K562 (cell line): ENCODE results near the gene APC. TPM values are rescaled to one million over a fixed set of nuclear protein-coding genes. Genes with fewer than 3 reads are reported as not detected.

Experiments
- ATAC-seq: fragments of 200-7000 bp; cut with Tn5 transposase; 3 replicates; pipeline ENCODE4 v1.9.1; 2020; ENCODE audit warnings: moderate library complexity
- BruUV-seq: library from RNA; stranded (reverse); fragments of 400-500 nt; replicated peaks from 2 replicates; lab custom pipeline; 2021; lab: Mats Ljungman, UMichigan
- CTCF ChIA-PET: fragments of 300-600 bp; formaldehyde crosslinking; extraction: SDS; loops from one replicate; lab custom pipeline; 2021; ENCODE audit warnings: low intra/inter-chr PET ratio; lab: Yijun Ruan, JAX
- POLR2A ChIA-PET: fragments of 300-600, 350-650 bp; sonication (Branson Sonifier 250); formaldehyde crosslinking; extraction: SDS; loops from one replicate; lab custom pipeline; 2021; ENCODE audit warnings: antibody characterized with exemption, inconsistent platforms; lab: Yijun Ruan, JAX
- DNase-seq, 4 experiments: peaks; one replicate each; pipeline versions ENCODE4 v3.0.0 to v3.0.0-alpha.2; 2011 to 2018; ENCODE audit warnings: low spot score in 3 of 4, mixed read lengths in 3 of 4; ENCODE audit errors: extremely low read depth in 1 of 4
- FAIRE-seq: peaks from 2 replicates; lab custom pipeline; 2011; peaks lifted over from hg19 to GRCh38; lab: Jason Lieb, UNC
- H2AFZ ChIP-seq: 2 replicates; pipeline ENCODE4 v1.6.0; 2011; ENCODE audit warnings: low read depth, low read length, control low read depth, inconsistent platforms
- H3K27ac ChIP-seq: fragments of 200-600 bp; 3 replicates; pipeline ENCODE4 v1.8.0; 2011; ENCODE audit warnings: low read depth, mild to moderate bottlenecking, control low read depth, inconsistent platforms, low read length, moderate library complexity, mixed read lengths; ENCODE audit errors: extremely low read depth
- H3K27me3 ChIP-seq, 2 experiments: fragments of 300-600 bp in 1 of 2; 2 replicates in 1 of 2; 3 replicates in 1 of 2; pipeline versions ENCODE4 v1.6.0 to v1.8.0; 2011; ENCODE audit warnings: inconsistent platforms in 2 of 2, low read length in 2 of 2, mild to moderate bottlenecking in 1 of 2, mixed read lengths in 1 of 2, moderate library complexity in 1 of 2; ENCODE audit not compliant: control insufficient read depth in 2 of 2, insufficient read depth in 2 of 2
- H3K36me3 ChIP-seq: fragments of 300-600 bp; 3 replicates; pipeline ENCODE4 v1.8.0; 2011; ENCODE audit warnings: mild to moderate bottlenecking, low read length, inconsistent platforms; ENCODE audit not compliant: control insufficient read depth, insufficient read depth
- H3K4me1 ChIP-seq, 2 experiments: fragments of 200-600 bp in 1 of 2; replicated peaks in 1 of 2; 2 replicates in 1 of 2; 3 replicates in 1 of 2; pipeline versions ENCODE4 v1.5.1 to v1.8.0; 2011; ENCODE audit warnings: inconsistent platforms in 2 of 2, low read length in 2 of 2, mild to moderate bottlenecking in 1 of 2, mixed read lengths in 1 of 2, moderate library complexity in 1 of 2; ENCODE audit not compliant: control insufficient read depth in 2 of 2, insufficient read depth in 2 of 2
- H3K4me2 ChIP-seq: 2 replicates; pipeline ENCODE4 v1.6.1; 2011; ENCODE audit warnings: low read length, control low read depth, inconsistent platforms, mixed read lengths; ENCODE audit not compliant: insufficient read depth
- H3K4me3 ChIP-seq: fragments of 200-600 bp; sonication (generic), shearing (Covaris generic); 2 replicates; pipeline ENCODE4 v1.5.1; 2016; ENCODE audit warnings: control low read depth, inconsistent platforms
- H3K79me2 ChIP-seq: fragments of 200-600 bp; 3 replicates; pipeline ENCODE4 v1.8.0; 2011; ENCODE audit warnings: low read length, inconsistent platforms; ENCODE audit not compliant: control insufficient read depth, insufficient read depth
- H3K9ac ChIP-seq, 2 experiments: 2 replicates each; pipeline versions ENCODE4 v1.6.0 to v1.6.1; 2011; ENCODE audit warnings: low read depth in 2 of 2, low read length in 2 of 2, control low read depth in 1 of 2, inconsistent platforms in 1 of 2, mild to moderate bottlenecking in 1 of 2, mixed read lengths in 1 of 2; ENCODE audit not compliant: insufficient read depth in 1 of 2
- H3K9me1 ChIP-seq: one replicate; pipeline ENCODE4 v1.6.0; 2011; ENCODE audit warnings: inconsistent platforms, mild to moderate bottlenecking, low read length, moderate library complexity; ENCODE audit not compliant: control insufficient read depth, insufficient read depth
- H3K9me3 ChIP-seq: replicated peaks from 2 replicates; pipeline ENCODE4 v1.5.1; 2011; ENCODE audit warnings: low read depth, low read length, inconsistent platforms; ENCODE audit not compliant: control insufficient read depth, insufficient read depth
- H4K20me1 ChIP-seq: replicated peaks from 2 replicates; pipeline ENCODE4 v1.6.1; 2011; ENCODE audit warnings: low read length, inconsistent platforms, mixed read lengths; ENCODE audit not compliant: control insufficient read depth, insufficient read depth
- ARHGAP35 ChIP-seq: fragments of 450-650 bp; IDR thresholded peaks from 2 replicates; pipeline ENCODE4 v1.6.1; 2018; ENCODE audit not compliant: partially characterized antibody
- CREM ChIP-seq: IDR thresholded peaks from 2 replicates; pipeline ENCODE4 v1.6.1; 2014; ENCODE audit warnings: antibody characterized with exemption, low read depth
- EP300 ChIP-seq: IDR thresholded peaks from 2 replicates; pipeline ENCODE4 v1.6.1; 2012; ENCODE audit warnings: low read length, improper control_type of control experiment
- KLF6 ChIP-seq: fragments of 250-450 bp; sonication (Bioruptor Pico); IDR thresholded peaks from 2 replicates; pipeline ENCODE4 v1.4.0; 2020; ENCODE audit warnings: mild to moderate bottlenecking, moderate library complexity, borderline replicate concordance
- NCOA2 ChIP-seq, 2 experiments: fragments of 450-650 bp; IDR thresholded peaks; 2 replicates each; pipeline ENCODE4 v1.6.1; 2018; ENCODE audit warnings: mild to moderate bottlenecking in 2 of 2, moderate library complexity in 1 of 2; ENCODE audit not compliant: partially characterized antibody in 2 of 2
- TAF1 ChIP-seq: IDR thresholded peaks from 2 replicates; pipeline ENCODE4 v1.6.1; 2011; ENCODE audit warnings: mild to moderate bottlenecking, low read length, moderate library complexity; ENCODE audit not compliant: insufficient read depth, control insufficient read depth, severe bottlenecking; ENCODE audit errors: extremely low read depth
- WHSC1 ChIP-seq: IDR thresholded peaks from one replicate; pipeline ENCODE4 v1.6.1; 2012; ENCODE audit warnings: low read length, control low read depth, inconsistent platforms
- ZNF507 ChIP-seq: conservative IDR thresholded peaks from 2 replicates; pipeline ENCODE4 v1.6.1; 2017; ENCODE audit warnings: missing genetic modification characterization, missing compliant biosample characterization
- WGBS: fragments of 100-300 bp; shearing (Covaris generic); methylation state at CpG from one replicate; pipeline ENCODE4 v1.1.6; 2016; ENCODE audit warnings: low coverage, mixed read lengths; ENCODE audit not compliant: insufficient coverage; ENCODE audit errors: missing lambda C conversion rate; 5-methylcytosine and 5-hydroxymethylcytosine counted together
- in situ Hi-C: fragments of 300-500 bp; cut with MboI; formaldehyde crosslinking; loops from 4 replicates; pipeline ENCODE4 v1.15.0; 2018; ENCODE audit warnings: inconsistent platforms, mixed read lengths
- intact Hi-C: fragments of 100-400 bp; cut with micrococcal nuclease; formaldehyde crosslinking; loops from 2 replicates; pipeline ENCODE4 v1.14.2; 2022
- polyA plus RNA-seq, 8 experiments: library from polyadenylated mRNA; depleted of rRNA in 4 of 8; stranded (reverse) in 5 of 8; unstranded in 3 of 8; fragments of >200 nt; fragmentation: Nextera tagmentation in 2 of 8; fragmentation: Illumina TruSeq in 1 of 8; extraction: Ambion mirVana in 2 of 8; extraction: Trizol in 1 of 8; gene quantifications; 2 replicates each; pipeline versions ENCODE4 v1.2.1 to v1.2.3, GENCODE V29; 2011 to 2014; ENCODE audit warnings: inconsistent platforms in 1 of 8, missing spikeins in 1 of 8
- total RNA-seq, 7 experiments: library from RNA; depleted of rRNA in 6 of 7; stranded (reverse); fragments of >200 nt in 6 of 7; fragmentation: Illumina TruSeq in 2 of 7; extraction: Trizol in 2 of 7; gene quantifications; 2 replicates each; pipeline versions ENCODE4 v1.2.1 to v1.2.3, GENCODE V29; 2011 to 2021; ENCODE audit warnings: low replicate concordance in 1 of 7
- TF ChIP-seq, protein P1 (sequence below): sonication (generic); formaldehyde crosslinking; IDR thresholded peaks from 2 replicates; pipeline ENCODE4 v1.8.0; 2023; ENCODE audit warnings: missing genetic modification reagents, mild to moderate bottlenecking, borderline replicate concordance
- TF ChIP-seq, protein P2 (sequence below): fragments of 250-450 bp; sonication (Bioruptor Pico); IDR thresholded peaks from 2 replicates; pipeline ENCODE4 v1.8.0; 2021; ENCODE audit warnings: moderate library complexity, mild to moderate bottlenecking, inconsistent platforms
- TF ChIP-seq, protein P3 (sequence below): fragments of 450-650 bp; IDR thresholded peaks from 2 replicates; pipeline ENCODE4 v1.6.1; 2017; ENCODE audit warnings: antibody characterized with exemption
- TF ChIP-seq, protein P4 (sequence below): fragments of 450-650 bp; IDR thresholded peaks from 2 replicates; pipeline ENCODE4 v1.6.1; 2018; ENCODE audit warnings: mild to moderate bottlenecking, low read depth; ENCODE audit not compliant: partially characterized antibody

APC gene
- total and polyA plus RNA-seq, 9 of the 15 experiments (the other 6 are each of a cell fraction or from before 2014, with no cell fraction given) = 5.7 to 29.5 (median 15.4) TPM

DNA sequence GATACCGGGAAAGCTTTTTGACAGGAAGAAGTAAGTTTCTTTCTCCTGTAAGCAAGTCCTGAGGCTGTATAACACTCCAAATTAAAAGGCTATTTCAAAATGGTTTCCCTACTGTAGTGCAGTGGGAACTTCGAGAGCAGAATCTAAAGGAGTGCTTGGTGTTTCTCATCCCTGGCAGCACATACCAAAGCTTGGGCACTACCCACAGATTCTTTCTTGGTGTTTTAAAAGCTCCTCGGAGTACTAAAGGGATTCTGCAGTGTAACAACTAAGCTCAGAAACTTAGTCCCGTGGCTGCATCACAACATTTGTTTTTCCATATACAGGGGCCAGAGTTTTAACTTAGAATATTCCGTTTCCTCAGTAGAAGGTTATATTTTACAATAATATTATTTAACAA lies 5.6 kb upstream of the APC start (continued):
- TF ChIP-seq KLF6 (CRISPR knock-in tag) = no peak
- no peak for TF ChIP-seq NCOA2 (IDR thresholded peaks at IDR 0.05; ENCODE audit: partially characterized antibody in 2 of 2)
- no peak for TF ChIP-seq TAF1
- TF ChIP-seq, protein P1, sequence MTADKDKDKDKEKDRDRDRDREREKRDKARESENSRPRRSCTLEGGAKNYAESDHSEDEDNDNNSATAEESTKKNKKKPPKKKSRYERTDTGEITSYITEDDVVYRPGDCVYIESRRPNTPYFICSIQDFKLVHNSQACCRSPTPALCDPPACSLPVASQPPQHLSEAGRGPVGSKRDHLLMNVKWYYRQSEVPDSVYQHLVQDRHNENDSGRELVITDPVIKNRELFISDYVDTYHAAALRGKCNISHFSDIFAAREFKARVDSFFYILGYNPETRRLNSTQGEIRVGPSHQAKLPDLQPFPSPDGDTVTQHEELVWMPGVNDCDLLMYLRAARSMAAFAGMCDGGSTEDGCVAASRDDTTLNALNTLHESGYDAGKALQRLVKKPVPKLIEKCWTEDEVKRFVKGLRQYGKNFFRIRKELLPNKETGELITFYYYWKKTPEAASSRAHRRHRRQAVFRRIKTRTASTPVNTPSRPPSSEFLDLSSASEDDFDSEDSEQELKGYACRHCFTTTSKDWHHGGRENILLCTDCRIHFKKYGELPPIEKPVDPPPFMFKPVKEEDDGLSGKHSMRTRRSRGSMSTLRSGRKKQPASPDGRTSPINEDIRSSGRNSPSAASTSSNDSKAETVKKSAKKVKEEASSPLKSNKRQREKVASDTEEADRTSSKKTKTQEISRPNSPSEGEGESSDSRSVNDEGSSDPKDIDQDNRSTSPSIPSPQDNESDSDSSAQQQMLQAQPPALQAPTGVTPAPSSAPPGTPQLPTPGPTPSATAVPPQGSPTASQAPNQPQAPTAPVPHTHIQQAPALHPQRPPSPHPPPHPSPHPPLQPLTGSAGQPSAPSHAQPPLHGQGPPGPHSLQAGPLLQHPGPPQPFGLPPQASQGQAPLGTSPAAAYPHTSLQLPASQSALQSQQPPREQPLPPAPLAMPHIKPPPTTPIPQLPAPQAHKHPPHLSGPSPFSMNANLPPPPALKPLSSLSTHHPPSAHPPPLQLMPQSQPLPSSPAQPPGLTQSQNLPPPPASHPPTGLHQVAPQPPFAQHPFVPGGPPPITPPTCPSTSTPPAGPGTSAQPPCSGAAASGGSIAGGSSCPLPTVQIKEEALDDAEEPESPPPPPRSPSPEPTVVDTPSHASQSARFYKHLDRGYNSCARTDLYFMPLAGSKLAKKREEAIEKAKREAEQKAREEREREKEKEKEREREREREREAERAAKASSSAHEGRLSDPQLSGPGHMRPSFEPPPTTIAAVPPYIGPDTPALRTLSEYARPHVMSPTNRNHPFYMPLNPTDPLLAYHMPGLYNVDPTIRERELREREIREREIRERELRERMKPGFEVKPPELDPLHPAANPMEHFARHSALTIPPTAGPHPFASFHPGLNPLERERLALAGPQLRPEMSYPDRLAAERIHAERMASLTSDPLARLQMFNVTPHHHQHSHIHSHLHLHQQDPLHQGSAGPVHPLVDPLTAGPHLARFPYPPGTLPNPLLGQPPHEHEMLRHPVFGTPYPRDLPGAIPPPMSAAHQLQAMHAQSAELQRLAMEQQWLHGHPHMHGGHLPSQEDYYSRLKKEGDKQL (CRISPR knock-in tag) = no peak

DNA sequence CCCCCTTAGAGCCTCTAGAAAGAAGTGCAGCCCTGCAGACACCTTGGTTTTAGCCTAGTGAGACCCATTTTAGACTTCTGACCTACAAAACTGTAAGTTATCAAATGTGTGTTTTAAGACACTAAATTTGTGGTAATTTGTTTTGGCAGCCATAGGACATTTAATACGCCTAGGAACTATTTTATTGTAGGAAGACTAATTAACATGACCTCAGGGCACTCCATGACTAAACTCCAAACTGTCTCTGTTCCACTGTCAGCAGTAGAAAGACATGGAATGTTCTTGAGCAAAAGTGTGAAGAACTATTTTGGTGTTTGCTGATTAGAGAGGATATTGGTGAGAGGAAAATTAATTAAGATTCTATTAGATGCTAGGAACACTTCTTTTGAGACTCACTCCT lies 4.1 kb upstream of the APC start:
- H3K27me3 ChIP-seq = no peaks in the 10 kb centered on the region
- CTCF ChIA-PET = no interaction called here
- peaks cover 27% of the 10 kb centered on the region for H3K79me2 ChIP-seq
- no peak overlapping the region for H3K27ac ChIP-seq
- POLR2A ChIA-PET = interaction anchor here (0.9 kb wide), 1 partner anchor 9 kb away, joined by 3 read pairs; no protein-coding TSS in a partner anchor
- FAIRE-seq (no peak), ATAC-seq (no peak), DNase-seq (no peak)
- peaks cover 12 to 13% of the 10 kb centered on the region in 2 experiments for H3K4me1 ChIP-seq
- no peaks in the 10 kb centered on the region for H3K9me1 ChIP-seq
- in situ Hi-C loops = no loop called here
- no peak overlapping the region; the same call in 1 of the 2 replicates for H3K4me2 ChIP-seq
- intact Hi-C loops = no loop called here
- H2AFZ ChIP-seq = no peak overlapping the region
- H4K20me1 ChIP-seq = no peaks in the 10 kb centered on the region
- BruUV-seq = no TSS peak
- no peak overlapping the region for H3K9ac ChIP-seq
- H3K36me3 ChIP-seq = no peaks in the 10 kb centered on the region
- 89% methylated on average over 1 of the region's 1 CpG for WGBS
- no peaks in the 10 kb centered on the region for H3K9me3 ChIP-seq
- H3K4me3 ChIP-seq = no peak overlapping the region
- TF ChIP-seq ZNF507 (tag) (no peak), EP300 (no peak), ARHGAP35 (no peak), WHSC1 (no peak), CREM (no peak)
- TF ChIP-seq, protein P2, sequence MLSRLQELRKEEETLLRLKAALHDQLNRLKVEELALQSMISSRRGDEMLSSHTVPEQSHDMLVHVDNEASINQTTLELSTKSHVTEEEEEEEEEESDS = no peak
- TF ChIP-seq, protein P3, sequence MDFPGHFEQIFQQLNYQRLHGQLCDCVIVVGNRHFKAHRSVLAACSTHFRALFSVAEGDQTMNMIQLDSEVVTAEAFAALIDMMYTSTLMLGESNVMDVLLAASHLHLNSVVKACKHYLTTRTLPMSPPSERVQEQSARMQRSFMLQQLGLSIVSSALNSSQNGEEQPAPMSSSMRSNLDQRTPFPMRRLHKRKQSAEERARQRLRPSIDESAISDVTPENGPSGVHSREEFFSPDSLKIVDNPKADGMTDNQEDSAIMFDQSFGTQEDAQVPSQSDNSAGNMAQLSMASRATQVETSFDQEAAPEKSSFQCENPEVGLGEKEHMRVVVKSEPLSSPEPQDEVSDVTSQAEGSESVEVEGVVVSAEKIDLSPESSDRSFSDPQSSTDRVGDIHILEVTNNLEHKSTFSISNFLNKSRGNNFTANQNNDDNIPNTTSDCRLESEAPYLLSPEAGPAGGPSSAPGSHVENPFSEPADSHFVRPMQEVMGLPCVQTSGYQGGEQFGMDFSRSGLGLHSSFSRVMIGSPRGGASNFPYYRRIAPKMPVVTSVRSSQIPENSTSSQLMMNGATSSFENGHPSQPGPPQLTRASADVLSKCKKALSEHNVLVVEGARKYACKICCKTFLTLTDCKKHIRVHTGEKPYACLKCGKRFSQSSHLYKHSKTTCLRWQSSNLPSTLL = no peak
- TF ChIP-seq, protein P4, sequence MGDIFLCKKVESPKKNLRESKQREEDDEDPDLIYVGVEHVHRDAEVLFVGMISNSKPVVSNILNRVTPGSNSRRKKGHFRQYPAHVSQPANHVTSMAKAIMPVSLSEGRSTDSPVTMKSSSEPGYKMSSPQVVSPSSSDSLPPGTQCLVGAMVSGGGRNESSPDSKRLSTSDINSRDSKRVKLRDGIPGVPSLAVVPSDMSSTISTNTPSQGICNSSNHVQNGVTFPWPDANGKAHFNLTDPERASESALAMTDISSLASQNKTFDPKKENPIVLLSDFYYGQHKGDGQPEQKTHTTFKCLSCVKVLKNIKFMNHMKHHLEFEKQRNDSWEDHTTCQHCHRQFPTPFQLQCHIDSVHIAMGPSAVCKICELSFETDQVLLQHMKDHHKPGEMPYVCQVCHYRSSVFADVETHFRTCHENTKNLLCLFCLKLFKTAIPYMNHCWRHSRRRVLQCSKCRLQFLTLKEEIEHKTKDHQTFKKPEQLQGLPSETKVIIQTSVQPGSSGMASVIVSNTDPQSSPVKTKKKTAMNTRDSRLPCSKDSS = no peak
